Muscle layer of colon (tissue), 2 donors: ENCODE results near the gene ARHGEF28.

Source experiments
- H3K27ac ChIP-seq: one replicate; pipeline ENCODE4 v1.7.0; 2013; ENCODE audit warnings: low read depth, mild to moderate bottlenecking, low read length, moderate library complexity
- H3K27me3 ChIP-seq, 2 donors: one replicate each; pipeline ENCODE4 v1.7.0; 2013; ENCODE audit warnings: low read length in 2 of 2, mild to moderate bottlenecking in 2 of 2; ENCODE audit not compliant: insufficient read depth in 2 of 2, control insufficient read depth in 1 of 2
- H3K36me3 ChIP-seq: one replicate; pipeline ENCODE4 v1.7.0; 2013; ENCODE audit warnings: mild to moderate bottlenecking, low read length; ENCODE audit not compliant: insufficient read depth
- H3K4me1 ChIP-seq: one replicate; pipeline ENCODE4 v1.7.0; 2013; ENCODE audit warnings: mild to moderate bottlenecking, low read length; ENCODE audit not compliant: insufficient read depth
- H3K4me3 ChIP-seq, 2 donors: one replicate each; pipeline ENCODE4 v1.7.0; 2013; ENCODE audit warnings: low read length in 2 of 2, low read depth in 1 of 2, mild to moderate bottlenecking in 1 of 2, moderate library complexity in 1 of 2
- H3K9ac ChIP-seq: one replicate; pipeline ENCODE4 v1.7.0; 2013; ENCODE audit warnings: low read length
- H3K9me3 ChIP-seq: one replicate; pipeline ENCODE4 v1.7.0; 2013; ENCODE audit warnings: mild to moderate bottlenecking, low read length
- donor health status: abdominal sarcoma.
- donor health status: Adenocarcinoma of cecum.

Gene ARHGEF28

GRCh38 chr5:73915345-73915744, 289.3 kb downstream of the ARHGEF28 start:
- no peaks in the 10 kb centered on the region for H3K27me3 ChIP-seq
- no peak overlapping the region for H3K4me3 ChIP-seq
- H3K27ac ChIP-seq = no peak overlapping the region
- no peaks in the 10 kb centered on the region for H3K9me3 ChIP-seq
- no peaks in the 10 kb centered on the region for H3K36me3 ChIP-seq
- no peak overlapping the region for H3K9ac ChIP-seq
- H3K4me1 ChIP-seq = no peaks in the 10 kb centered on the region

DNA sequence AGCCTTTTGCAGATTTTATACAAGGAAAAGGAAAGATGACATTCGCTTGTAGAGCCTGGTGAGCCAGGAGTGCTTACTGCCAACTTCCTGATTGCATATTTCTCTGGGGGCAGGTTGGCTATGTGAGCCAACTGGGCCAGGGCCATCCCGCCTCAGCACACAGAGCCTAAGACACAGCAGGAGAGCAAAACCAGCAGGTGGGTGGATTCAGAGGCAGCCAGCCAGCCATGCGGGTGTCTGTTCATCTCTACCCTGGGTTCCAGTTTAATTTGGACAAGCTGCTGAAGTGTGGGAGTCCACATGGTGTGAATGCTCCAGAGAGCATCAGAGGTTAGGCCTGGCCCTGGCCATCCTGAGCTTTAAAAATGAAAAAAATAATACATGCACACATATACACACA, 291.4 kb downstream of the ARHGEF28 start:
- no peaks in the 10 kb centered on the region for H3K9me3 ChIP-seq
- no peak overlapping the region for H3K9ac ChIP-seq
- no peaks in the 10 kb centered on the region for H3K27me3 ChIP-seq
- no peaks in the 10 kb centered on the region for H3K4me1 ChIP-seq
- H3K4me3 ChIP-seq = no peak overlapping the region
- no peaks in the 10 kb centered on the region for H3K36me3 ChIP-seq
- no peak overlapping the region for H3K27ac ChIP-seq

DNA sequence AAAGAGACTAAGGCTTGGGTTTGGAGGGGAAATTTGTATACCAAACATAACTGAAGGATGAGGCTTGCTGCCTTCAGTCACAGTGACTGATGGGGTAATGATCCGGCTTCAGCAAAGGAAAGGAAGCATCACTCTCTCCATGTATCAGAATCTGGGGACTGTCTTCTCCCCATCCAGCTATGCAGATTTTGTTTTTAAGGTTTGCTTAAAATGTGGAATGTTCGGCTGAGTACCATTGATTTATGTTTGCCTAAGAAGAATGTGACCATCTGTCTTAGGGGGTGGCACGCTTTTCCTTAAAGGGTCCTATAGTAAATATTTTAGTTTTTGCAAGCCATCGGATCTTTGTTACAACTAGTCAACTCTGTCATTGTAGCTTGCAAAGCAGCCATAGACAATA, 291.9 kb downstream of the ARHGEF28 start:
- no peaks in the 10 kb centered on the region for H3K27me3 ChIP-seq
- no peaks in the 10 kb centered on the region for H3K36me3 ChIP-seq
- no peaks in the 10 kb centered on the region for H3K4me1 ChIP-seq
- H3K27ac ChIP-seq = no peak overlapping the region
- no peak overlapping the region for H3K9ac ChIP-seq
- H3K9me3 ChIP-seq = no peaks in the 10 kb centered on the region
- no peak overlapping the region for H3K4me3 ChIP-seq

- Histone ChIP-seq H3K27ac (no peak overlapping the region), H3K4me3 (no peak overlapping the region), H3K9ac (no peak overlapping the region), H3K4me1 (no peaks in the 10 kb centered on the region), H3K9me3 (no peaks in the 10 kb centered on the region), H3K36me3 (no peaks in the 10 kb centered on the region), H3K27me3 (no peaks in the 10 kb centered on the region)
Observed at GRCh38 chr5:73918791-73919221, 292.8 kb downstream of the ARHGEF28 start.

DNA sequence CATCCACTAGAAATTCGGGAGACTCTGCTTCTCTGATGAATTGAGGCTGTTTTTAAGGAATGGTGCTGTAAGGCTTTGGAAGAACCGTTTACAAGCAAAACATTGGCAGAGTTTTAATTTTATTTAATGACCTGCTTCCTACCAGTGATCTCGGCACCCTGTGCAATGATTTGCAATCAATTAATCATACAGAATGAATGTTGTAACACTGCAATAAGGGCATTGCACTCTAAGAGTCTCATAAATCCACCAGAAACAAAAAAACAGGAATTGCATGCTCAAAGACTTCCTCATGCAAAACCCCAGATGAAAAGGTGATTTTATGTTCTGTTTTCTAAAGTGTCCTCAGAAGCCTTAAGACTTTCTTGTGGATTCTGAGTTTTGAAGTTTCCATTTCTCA, 295.7 kb downstream of the ARHGEF28 start:
- Histone ChIP-seq H3K4me1 (no peaks in the 10 kb centered on the region), H3K27me3 (no peaks in the 10 kb centered on the region), H3K36me3 (no peaks in the 10 kb centered on the region), H3K9me3 (no peaks in the 10 kb centered on the region), H3K4me3 (no peak overlapping the region), H3K9ac (no peak overlapping the region), H3K27ac (no peak overlapping the region)

GRCh38 chr5:73922224-73922623, 296.2 kb downstream of the ARHGEF28 start:
- Histone ChIP-seq H3K9me3 (no peaks in the 10 kb centered on the region), H3K27me3 (no peaks in the 10 kb centered on the region), H3K9ac (no peak overlapping the region), H3K4me1 (no peaks in the 10 kb centered on the region), H3K4me3 (no peak overlapping the region), H3K36me3 (no peaks in the 10 kb centered on the region), H3K27ac (no peak overlapping the region)

DNA sequence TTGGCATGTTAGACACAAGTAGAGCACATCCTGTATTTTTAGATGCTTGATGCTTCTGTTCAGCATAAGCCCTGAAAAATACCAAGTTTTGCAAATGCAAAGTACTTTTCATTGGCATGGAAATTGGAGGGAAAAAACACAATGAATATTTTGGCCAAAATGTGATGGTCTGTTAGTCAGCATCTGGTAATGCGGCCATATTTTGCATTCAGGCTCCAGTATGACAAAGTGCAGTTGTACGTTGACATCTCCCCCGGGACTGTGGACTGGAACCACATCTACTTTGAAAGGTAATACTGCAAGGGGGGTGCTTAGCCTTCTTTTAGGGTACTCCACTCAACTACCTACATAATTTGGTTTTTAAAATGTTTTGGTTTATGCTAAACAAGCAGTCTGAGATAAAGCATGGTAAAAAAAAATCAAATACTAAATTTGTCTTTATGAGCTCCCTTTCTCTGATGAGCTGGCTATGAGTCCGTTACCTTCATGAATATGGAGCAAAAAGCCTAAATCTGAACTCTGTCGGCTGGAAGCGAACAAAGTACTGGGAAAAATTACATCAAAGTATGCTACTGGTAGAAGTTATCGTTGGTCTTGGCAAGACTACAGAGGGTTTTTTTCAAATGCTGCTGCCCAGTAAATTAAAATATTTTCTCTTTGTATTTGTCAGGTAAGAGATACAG, 297.0 kb downstream of the ARHGEF28 start:
- Histone ChIP-seq H3K27me3 (no peaks in the 10 kb centered on the region), H3K4me3 (no peak overlapping the region), H3K27ac (no peak overlapping the region), H3K9ac (no peak overlapping the region), H3K4me1 (no peaks in the 10 kb centered on the region), H3K9me3 (no peaks in the 10 kb centered on the region), H3K36me3 (no peaks in the 10 kb centered on the region)

- Histone ChIP-seq H3K9me3 (no peaks in the 10 kb centered on the region), H3K4me1 (no peaks in the 10 kb centered on the region), H3K27ac (no peak overlapping the region), H3K27me3 (no peaks in the 10 kb centered on the region), H3K9ac (no peak overlapping the region), H3K4me3 (no peak overlapping the region), H3K36me3 (no peaks in the 10 kb centered on the region)
Observed at GRCh38 chr5:73928476-73929070, 302.6 kb downstream of the ARHGEF28 start.

- Histone ChIP-seq H3K4me1 (no peaks in the 10 kb centered on the region), H3K27ac (no peak overlapping the region), H3K9me3 (no peaks in the 10 kb centered on the region), H3K27me3 (no peaks in the 10 kb centered on the region), H3K4me3 (no peak overlapping the region), H3K36me3 (no peaks in the 10 kb centered on the region), H3K9ac (no peak overlapping the region)
Observed at GRCh38 chr5:73935719-73936118, 309.7 kb downstream of the ARHGEF28 start.

- no peak overlapping the region for H3K9ac ChIP-seq
- no peak overlapping the region for H3K4me3 ChIP-seq
- no peaks in the 10 kb centered on the region for H3K4me1 ChIP-seq
- H3K9me3 ChIP-seq = peaks cover 3% of the 10 kb centered on the region
- H3K27ac ChIP-seq = no peak overlapping the region
- H3K36me3 ChIP-seq = no peaks in the 10 kb centered on the region
- H3K27me3 ChIP-seq = no peaks in the 10 kb centered on the region
Observed at GRCh38 chr5:73938280-73938937, 312.4 kb downstream of the ARHGEF28 start.

DNA sequence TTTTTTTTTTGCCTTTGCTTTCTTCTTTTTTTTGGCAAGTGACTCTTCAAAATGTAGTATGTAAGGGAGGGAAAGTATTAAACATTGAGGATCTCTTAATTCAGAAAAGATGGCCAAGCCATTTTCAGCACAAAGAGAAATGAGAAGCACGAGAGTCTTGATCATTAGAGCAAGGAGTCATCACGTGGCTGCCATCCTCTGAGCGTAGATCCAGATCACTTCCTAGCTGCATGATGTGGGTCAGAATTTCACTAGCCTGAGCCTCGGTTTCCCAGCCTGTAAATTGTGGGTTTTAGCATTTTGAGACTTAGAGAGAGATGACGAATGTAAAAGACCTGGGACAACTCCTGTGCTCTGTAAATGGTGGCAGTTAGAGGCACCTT, 312.9 kb downstream of the ARHGEF28 start:
- Histone ChIP-seq H3K27me3 (no peaks in the 10 kb centered on the region), H3K4me3 (no peak overlapping the region), H3K4me1 (no peaks in the 10 kb centered on the region), H3K36me3 (no peaks in the 10 kb centered on the region), H3K9ac (no peak overlapping the region), H3K9me3 (peaks cover 3% of the 10 kb centered on the region), H3K27ac (no peak overlapping the region)

DNA sequence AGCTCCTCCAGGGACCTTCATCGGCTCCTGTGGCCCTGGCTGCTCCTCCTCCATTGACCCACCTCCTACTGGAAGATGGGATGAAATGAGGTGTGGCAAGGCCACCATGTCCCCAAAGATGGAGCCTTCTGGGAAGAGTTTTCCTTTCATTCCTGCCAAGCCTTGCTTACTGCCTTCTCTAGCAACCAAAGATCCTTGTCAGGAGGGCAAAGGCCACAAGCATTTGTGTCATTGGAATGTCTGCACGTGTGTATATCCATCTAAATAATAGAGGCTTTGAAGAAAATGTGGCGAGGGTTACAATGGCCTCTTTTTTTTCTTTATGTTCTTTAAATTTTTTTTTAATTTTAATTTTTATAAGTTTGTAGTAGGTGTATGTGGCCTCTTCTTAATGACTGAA, 313.6 kb downstream of the ARHGEF28 start:
- Histone ChIP-seq H3K9ac (no peak overlapping the region), H3K36me3 (no peaks in the 10 kb centered on the region), H3K4me3 (no peak overlapping the region), H3K4me1 (no peaks in the 10 kb centered on the region), H3K9me3 (peaks cover 3% of the 10 kb centered on the region), H3K27ac (no peak overlapping the region), H3K27me3 (no peaks in the 10 kb centered on the region)
